ENCODE data around the gene KHK.

KHK gene

DNA sequence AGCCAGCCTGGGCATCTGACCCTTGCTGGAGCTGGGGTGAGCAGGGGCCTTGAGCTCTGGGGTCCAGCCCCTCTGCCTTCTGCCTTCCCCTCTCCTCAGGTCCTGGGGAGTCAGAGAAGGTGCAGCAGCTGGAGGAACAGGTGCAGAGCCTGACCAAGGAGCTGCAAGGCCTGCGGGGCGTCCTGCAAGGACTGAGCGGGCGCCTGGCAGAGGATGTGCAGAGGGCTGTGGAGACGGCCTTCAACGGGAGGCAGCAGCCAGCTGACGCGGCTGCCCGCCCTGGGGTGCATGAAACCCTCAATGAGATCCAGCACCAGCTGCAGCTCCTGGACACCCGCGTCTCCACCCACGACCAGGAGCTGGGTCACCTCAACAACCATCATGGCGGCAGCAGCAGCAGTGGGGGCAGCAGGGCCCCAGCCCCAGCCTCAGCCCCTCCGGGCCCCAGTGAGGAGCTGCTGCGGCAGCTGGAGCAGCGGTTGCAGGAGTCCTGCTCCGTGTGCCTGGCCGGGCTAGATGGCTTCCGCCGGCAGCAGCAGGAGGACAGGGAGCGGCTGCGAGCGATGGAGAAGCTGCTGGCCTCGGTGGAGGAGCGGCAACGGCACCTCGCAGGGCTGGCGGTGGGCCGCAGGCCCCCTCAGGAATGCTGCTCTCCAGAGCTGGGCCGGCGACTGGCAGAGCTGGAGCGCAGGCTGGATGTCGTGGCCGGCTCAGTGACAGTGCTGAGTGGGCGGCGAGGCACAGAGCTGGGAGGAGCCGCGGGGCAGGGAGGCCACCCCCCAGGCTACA lies 4.4 kb upstream of the KHK start:
- no peak for DNase-seq (ENCODE audit: low read depth, low spot score)

DNA sequence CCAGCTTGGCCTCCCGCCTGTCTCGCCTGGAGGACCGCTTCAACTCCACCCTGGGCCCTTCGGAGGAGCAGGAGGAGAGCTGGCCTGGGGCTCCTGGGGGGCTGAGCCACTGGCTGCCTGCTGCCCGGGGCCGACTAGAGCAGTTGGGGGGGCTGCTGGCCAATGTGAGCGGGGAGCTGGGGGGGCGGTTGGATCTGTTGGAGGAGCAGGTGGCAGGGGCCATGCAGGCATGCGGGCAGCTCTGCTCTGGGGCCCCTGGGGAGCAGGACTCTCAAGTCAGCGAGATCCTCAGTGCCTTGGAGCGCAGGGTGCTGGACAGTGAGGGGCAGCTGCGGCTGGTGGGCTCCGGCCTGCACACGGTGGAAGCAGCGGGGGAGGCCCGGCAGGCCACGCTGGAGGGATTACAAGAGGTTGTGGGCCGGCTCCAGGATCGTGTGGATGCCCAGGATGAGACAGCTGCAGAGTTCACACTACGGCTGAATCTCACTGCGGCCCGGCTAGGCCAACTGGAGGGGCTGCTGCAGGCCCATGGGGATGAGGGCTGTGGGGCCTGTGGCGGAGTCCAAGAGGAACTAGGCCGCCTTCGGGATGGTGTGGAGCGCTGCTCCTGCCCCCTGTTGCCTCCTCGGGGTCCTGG lies 3.7 kb upstream of the KHK start:
- DNase-seq (ENCODE audit: low read depth, low spot score): no peak

DNA sequence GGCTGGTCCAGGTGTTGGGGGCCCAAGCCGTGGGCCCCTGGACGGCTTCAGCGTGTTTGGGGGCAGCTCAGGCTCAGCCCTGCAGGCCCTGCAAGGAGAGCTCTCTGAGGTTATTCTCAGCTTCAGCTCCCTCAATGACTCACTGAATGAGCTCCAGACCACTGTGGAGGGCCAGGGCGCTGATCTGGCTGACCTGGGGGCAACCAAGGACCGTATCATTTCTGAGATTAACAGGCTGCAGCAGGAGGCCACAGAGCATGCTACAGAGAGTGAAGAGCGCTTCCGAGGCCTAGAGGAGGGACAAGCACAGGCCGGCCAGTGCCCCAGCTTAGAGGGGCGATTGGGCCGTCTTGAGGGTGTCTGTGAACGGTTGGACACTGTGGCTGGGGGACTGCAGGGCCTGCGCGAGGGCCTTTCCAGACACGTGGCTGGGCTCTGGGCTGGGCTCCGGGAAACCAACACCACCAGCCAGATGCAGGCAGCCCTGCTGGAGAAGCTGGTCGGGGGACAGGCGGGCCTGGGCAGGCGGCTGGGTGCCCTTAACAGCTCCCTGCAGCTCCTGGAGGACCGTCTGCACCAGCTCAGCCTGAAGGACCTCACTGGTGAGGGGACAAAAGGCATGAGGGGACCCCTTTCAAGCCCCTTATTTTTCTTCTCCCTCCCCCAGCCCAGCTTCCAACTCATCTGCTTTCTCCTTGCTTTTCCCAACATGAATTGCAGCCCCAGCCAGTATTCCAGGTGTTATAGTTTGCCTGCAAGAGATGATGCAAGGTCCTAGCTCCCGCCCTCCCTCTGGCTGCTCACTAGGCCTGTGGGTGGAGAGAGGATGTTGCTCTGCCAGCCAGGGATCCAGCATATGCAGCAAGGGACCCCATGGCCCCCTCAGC lies 2.9 kb upstream of the KHK start:
- DNase-seq (ENCODE audit: low read depth, low spot score): no peak

DNA sequence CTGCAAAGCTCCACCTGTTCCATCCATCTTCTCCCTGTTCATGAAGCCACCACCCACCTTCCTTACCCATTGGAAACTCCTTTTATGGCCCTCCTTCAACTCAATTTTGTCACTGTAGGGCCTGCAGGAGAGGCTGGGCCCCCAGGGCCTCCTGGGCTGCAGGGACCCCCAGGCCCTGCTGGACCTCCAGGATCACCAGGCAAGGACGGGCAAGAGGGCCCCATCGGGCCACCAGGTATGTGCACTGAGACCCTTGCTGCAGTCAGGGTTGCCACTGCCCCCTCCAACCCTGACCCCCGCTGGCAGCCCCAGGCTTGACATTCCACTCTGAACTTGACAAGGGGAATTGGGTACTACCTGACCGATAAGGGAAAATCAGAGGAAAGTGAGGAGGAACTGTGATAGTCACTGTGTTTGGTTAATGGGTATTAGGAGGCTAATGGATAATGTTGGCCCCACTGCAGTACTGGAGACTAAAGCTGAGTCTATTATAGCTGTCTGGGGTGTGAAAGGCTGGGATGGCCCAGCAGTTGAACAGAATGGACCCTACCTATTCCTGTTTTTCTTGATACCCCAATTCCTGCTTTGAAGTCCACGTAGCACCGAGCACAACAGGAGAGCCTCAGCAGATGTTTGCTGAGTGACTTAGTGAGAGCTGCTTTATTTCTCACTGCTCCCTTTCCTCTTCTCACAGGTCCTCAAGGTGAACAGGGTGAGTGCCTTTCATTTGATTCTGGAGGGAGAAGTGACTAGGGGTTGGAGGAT lies 2.1 kb upstream of the KHK start:
- DNase-seq (ENCODE audit: low read depth, low spot score): no peak

DNA sequence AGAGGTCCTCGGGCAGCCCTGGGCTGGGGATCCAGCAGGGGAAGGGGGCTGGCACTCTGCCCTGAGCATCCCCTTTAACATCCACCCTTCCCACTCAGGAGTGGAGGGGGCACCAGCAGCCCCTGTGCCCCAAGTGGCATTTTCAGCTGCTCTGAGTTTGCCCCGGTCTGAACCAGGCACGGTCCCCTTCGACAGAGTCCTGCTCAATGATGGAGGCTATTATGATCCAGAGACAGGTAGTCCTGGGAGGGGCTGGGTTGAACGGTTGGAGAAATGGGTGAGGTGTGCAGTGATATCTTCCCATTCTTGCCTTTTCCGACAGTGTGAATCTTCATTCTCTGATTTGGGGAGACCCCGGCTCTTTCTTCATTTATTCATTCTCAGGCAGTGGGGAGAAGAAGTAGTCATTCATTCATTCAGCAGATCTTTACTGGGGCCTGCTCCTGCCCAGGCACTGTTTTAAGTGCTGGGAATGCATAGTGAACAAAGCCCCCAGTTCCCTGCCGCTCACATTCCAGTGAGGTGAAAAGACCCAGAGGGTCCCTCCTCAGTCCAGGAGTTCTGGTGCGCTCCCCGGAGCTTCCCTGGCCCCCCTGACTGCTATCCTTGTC lies 1.4 kb upstream of the KHK start:
- no peak for DNase-seq (ENCODE audit: low read depth, low spot score)

DNA sequence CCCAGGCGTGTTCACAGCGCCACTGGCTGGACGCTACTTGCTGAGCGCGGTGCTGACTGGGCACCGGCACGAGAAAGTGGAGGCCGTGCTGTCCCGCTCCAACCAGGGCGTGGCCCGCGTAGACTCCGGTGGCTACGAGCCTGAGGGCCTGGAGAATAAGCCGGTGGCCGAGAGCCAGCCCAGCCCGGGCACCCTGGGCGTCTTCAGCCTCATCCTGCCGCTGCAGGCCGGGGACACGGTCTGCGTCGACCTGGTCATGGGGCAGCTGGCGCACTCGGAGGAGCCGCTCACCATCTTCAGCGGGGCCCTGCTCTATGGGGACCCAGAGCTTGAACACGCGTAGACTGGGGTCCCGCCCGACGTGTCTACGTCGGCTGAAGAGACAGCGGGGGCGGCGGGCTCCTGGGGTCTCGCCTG lies 891 bp upstream of the KHK start:
- DNase-seq (ENCODE audit: low read depth, low spot score): peak; percentile 87

DNA sequence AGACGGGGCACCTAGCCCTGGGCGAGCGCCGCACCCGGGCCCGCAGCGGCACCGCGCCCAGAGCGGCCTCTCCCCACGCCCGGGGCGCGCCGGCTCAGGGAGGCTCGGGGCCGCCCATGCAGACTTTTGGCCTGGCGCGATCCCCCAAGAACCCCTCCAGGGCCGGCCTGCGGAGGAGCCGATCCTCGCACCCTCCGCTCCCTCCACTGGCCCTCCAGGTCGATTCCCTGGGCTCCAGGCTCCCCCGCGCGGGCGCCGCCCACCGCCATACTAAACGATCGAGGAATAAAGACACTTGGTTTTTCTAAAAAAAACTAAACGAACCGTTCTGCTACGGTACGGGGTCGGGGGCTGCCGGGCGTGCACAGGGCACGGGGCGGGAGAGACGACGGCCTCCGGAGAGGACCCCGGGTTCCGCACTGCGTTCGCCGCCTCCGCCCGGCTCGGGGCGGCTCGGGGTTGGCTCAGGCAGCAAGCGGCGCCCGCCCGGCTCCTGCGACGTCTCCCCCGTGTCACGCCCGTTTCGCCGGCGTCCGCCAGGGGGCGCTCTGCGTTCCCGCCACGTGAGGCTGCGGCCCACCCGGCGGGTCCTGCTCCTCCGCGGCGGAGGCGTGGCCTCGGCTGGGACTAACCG lies 365 bp upstream of the KHK start:
- peak; percentile 99 for DNase-seq (ENCODE audit: low read depth, low spot score)

DNA sequence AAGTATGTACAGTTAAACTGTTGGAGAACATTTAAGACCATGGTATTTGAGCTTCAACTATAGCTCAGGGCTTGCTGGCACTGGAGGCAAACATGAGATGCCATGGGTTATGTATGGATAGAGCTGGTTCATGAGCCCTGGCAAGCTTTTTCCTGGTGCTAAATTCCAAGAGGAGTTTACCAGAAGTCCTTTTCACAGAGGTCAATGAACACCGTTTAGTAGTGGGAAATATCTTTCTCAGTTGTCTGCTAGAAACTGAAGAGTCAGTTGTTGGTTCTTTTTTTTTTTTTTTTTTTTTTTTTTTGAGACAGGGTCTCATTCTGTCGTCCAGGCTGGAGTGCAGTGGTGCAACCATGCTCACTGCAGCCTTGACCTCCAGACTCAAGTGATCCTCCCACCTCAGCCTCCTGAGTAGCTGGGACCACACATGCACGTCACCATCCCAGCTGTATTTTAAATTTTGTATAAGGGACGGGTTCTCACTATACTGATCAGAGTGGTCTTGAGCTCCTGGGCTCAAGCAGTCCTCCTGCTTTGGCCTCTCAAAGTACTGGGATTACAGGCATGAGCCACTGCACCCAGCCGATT lies 1.3 kb downstream of the KHK start:
- DNase-seq (ENCODE audit: low read depth, low spot score): no peak

DNA sequence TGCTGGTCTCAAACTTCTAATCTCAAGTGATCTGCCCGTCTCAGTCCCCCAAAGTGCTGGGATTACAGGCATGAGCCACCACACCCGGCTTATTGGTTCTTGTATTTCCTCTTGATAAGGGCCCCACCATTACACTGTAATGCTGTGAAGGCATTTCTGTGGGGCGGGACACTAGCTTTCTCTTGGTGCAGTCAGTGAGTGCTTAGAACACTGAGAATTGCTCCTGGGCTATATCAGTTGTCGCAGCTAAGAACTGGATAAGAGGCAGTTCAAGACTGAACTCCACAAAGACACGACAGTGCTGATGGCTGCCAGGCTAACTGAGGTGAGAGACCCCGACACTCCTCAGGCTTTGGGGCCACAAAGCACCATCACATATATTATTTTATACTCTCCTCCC lies 2.1 kb downstream of the KHK start:
- DNase-seq (ENCODE audit: low read depth, low spot score): no peak

DNA sequence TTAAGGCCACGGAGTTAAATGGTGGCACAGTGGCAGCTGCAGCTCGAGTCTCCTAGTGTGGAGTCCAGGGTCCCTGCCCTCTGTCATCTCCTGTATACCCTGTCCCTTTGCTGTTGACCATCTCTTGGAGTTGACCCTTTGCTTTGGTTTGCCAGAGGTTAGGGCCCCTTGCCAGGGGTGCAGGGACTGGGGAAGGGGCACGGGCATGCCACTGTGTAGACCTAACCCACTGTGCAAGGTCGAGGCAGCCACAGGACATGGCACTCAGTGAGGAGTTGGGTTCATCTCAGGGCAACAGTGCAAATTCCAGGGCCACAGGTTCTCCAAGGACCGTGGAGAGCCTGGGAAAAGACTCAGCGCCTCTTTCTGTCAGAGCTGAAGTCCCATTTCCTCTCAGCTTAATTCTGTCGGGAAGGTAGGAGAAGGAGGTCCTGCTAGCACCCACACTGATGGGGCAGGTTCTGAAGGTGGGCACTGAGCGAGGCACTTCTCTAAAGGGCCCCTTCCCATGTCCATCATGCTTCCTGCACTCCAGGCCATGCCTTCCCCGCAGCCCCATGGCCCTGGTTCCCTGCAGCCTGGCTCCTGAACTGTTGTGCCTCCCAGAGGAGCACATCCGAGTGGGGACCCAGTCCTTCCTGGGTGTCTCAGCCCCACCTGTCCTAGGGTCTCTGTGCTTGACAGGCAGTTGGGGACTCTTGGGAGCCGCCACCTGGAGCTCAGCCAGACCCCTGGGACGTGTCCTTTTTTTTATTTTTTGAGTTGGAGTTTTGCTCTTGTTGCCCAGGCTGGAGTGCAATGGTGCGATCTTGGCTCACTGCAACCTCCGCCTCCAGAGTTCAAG lies 2.8 kb downstream of the KHK start:
- no peak for DNase-seq (ENCODE audit: low read depth, low spot score)

DNA sequence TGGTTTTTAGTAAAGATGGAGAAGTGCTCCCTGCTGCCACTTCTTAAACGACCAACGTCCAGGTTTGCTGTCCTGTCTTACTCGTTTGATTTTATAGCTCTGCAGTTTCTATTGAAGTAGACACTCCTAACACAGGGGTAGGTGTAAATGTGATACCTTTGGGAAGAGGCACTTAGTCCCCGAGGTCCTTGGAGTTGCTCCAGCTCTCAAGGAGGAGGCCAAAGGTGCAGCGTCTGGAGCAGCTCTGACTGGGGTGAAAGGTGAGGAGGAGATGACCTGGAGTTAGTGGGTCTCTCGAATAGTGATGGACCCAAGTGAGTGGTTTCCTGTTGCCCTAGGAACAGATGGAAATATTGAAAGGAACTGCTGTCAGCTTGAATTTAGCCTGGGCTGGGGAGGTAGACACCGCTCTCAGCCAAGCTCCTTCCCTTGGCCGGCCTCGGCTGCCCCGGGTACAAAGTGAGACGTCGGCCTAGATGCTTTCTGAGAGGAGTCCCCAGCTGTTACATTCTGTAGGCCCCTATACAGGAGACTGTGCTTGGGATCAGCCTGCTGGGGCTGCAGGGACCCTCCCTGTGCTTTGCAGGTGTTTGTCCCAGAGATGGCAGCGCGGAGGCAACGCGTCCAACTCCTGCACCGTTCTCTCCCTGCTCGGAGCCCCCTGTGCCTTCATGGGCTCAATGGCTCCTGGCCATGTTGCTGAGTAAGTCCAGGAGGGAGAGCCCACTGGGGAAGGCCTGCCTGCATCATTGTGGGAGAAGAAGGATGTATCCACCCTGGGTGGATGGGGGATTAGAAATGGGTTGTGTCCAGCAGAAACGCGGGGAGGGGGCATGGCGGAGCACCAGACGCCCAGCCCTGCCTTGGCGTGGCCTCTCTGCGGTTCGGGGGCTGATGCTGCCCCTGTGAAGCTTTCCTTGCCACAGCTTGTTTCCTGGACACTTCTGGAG lies 5.4 kb downstream of the KHK start:
- no peak for DNase-seq (ENCODE audit: low read depth, low spot score)

DNA sequence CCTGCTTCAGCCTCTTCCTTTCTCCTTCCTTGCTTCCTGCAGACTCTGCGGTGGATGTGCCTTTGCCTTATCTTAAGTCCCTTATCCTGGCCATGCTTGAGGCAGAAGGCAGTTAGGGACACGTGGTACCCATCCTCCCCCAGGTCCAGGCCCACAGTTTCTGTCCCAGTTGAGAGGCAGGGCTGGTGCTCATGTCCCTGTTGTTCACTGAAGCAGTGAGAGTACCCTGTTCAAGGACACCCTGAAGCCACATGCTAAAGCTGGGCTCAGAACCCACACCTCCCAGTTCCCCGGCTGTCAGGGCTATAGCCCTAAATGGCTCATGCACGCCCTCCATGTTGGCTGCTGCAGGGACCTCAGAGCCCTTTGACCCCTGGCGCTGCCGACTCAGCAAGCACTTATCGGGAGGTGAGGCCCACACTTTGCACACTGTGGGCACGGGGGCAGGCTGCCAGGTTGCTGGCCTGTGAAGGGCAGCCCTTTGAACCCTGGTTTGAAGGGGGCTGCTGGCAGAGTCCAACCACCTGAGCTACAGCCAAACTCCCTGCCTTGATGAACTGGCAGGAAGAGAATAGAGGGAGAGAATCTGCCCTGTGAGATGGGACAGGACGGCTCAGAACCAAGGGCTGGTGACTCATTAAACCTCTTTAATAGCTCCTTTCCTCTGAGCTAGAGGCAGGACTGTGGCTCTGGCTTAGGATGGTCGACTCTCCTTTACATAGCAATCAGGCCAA lies 6.3 kb downstream of the KHK start:
- no peak for DNase-seq (ENCODE audit: low read depth, low spot score)

DNA sequence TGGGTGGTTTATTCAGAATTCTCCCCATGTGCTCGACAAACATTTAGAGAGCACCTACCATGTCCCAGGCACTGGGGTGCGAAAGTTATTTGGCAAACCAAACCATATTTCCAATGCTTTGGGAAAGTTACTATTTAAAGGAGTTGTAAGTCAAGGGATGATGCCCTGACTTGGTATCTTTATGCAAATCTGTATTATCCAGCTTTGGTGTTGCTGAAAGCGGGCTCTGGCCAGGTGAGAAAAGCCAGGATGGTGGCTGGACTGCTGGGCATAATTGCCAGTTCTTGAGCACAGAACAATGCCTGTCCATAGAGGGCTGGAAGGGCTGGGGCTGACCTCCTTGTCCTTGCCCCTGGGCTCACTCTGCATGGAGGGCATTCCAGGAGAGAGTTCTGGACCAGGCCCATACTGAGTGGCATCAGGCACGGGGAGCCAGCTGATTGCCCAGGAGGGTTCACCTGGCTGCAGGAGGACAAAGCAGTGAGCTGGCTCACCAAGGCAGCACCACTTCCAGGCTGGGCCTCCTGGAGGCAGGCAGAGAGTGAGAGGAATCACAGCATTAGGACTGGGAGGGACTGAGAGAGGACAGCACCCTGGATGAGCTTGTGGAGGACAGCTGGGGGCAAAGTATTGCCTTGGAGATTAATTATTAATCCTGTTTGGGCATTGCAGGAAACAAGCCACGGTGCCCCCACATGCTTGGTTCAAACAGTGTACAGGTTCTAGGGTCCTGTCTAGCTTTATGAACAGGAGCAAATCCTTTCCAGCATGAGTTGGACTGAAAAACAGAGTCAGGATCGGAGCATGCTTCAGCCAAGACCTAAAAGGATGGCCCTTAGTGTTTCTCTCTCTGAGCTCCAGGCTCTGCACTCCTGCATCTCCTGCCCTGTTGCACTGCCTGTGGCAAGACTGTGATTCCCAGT lies 7.1 kb downstream of the KHK start:
- DNase-seq (ENCODE audit: low read depth, low spot score): no peak

DNA sequence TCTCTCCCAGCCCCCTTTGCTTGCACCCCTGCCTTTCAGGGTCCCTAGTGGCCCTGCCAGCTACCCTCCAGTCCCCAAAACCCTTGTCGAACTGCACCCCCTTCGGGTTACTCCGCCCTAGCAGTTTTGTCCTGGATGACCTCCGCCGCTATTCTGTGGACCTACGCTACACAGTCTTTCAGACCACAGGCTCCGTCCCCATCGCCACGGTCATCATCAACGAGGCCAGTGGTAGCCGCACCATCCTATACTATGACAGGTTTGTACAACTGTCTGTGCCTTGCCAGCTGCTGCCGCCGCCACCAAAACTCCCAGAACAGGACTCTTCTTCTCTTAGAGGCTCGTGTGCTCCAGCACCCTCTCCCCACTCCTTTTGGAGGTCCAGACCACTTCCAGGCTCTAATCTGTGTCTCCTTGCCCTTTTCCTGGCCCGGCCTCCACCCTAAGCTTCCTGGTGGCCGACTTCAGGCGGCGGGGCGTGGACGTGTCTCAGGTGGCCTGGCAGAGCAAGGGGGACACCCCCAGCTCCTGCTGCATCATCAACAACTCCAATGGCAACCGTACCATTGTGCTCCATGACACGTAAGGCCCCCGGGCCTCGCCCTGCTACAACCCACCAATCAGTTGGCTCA lies 7.9 kb downstream of the KHK start:
- no peak for DNase-seq (ENCODE audit: low read depth, low spot score)

DNA sequence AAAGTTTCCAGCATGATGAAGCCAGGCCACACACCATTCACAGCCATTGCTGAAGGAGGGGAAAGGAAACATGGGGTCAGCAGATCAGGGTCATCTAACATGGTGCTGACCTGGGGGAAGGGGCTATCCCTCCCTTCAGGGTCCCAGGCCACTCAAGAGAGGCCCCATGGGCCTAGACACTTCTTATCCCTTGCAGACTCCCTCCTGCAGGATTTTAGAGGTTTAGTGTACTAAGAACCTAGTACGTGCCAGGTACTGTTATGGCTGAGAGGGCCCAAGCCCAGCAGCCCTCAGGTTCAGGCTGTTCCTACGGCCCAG lies 8.8 kb downstream of the KHK start:
- DNase-seq (ENCODE audit: low read depth, low spot score): no peak
